GM18858 (cell line): ENCODE measurements around the gene IZUMO2.
"Not testable (repeated sequence)": the region's sequence is repeated elsewhere in the genome, so short reads cannot be mapped to it uniquely, and the experiment has no call there.

Source experiments
- ATAC-seq: cut with Tn5 transposase; IDR thresholded peaks from one replicate; pipeline ENCODE4 v1.9.1; 2021; ENCODE audit not compliant: unreplicated experiment

Gene IZUMO2

GRCh38 chr19:50187937-50188336 is 24.9 kb upstream of the IZUMO2 start:
- no peak for ATAC-seq

- ATAC-seq: no peak
These were observed 21.1 kb upstream of the IZUMO2 start for GRCh38 chr19:50184196-50184595.

- ATAC-seq: no peak
These were observed 18.0 kb upstream of the IZUMO2 start for GRCh38 chr19:50181121-50181520.

- no peak for ATAC-seq
These were observed 15.9 kb upstream of the IZUMO2 start for GRCh38 chr19:50178859-50179537.

GRCh38 chr19:50178320-50178719 is 15.2 kb upstream of the IZUMO2 start:
- no peak for ATAC-seq

- ATAC-seq: no peak
These were observed 13.7 kb upstream of the IZUMO2 start for GRCh38 chr19:50176775-50177174.

GRCh38 chr19:50175924-50176323 is 12.8 kb upstream of the IZUMO2 start:
- no peak for ATAC-seq

GRCh38 chr19:50174100-50174793 is 11.2 kb upstream of the IZUMO2 start:
- no peak for ATAC-seq

GRCh38 chr19:50173127-50173526 is 10.0 kb upstream of the IZUMO2 start:
- no peak for ATAC-seq

GRCh38 chr19:50172726-50173125 is 9.6 kb upstream of the IZUMO2 start:
- no peak for ATAC-seq

- no peak for ATAC-seq
These were observed 8.7 kb upstream of the IZUMO2 start for GRCh38 chr19:50171752-50172151.

- ATAC-seq: no peak
These were observed 4.2 kb upstream of the IZUMO2 start for GRCh38 chr19:50167314-50167721.

GRCh38 chr19:50159078-50159477 is 4.0 kb downstream of the IZUMO2 start:
- no peak for ATAC-seq

- no peak for ATAC-seq
These were observed 4.5 kb downstream of the IZUMO2 start for GRCh38 chr19:50158577-50158976.

- no peak for ATAC-seq
These were observed 7.5 kb downstream of the IZUMO2 start for GRCh38 chr19:50155520-50156109.

- no peak for ATAC-seq
These were observed 8.6 kb downstream of the IZUMO2 start for GRCh38 chr19:50154529-50154928.

- ATAC-seq: no peak
These were observed 10.5 kb downstream of the IZUMO2 start for GRCh38 chr19:50152578-50152977.

GRCh38 chr19:50148528-50148927 is 14.6 kb downstream of the IZUMO2 start:
- no peak for ATAC-seq

GRCh38 chr19:50147462-50148423 is 15.3 kb downstream of the IZUMO2 start:
- no peak for ATAC-seq

GRCh38 chr19:50141921-50142320 is 21.2 kb downstream of the IZUMO2 start:
- not testable (repeated sequence) for ATAC-seq
